Stimulated activated CD8-positive, alpha-beta memory T cell treated with anti-CD3 and anti-CD28 coated beads, Interleukin-4, amount 100 ng/mL, for 1 hour (primary cell): ENCODE data around the gene CDKAL1.
"Not testable (repeated sequence)": the region's sequence is repeated elsewhere in the genome, so short reads cannot be mapped to it uniquely, and the experiment has no call there.

Source experiments
- DNase-seq, 2 donors: peaks; one replicate each; pipeline ENCODE4 v3.0.0-alpha.2; 2020; ENCODE audit warnings: low read depth in 2 of 2, low spot score in 1 of 2

CDKAL1 gene

DNA sequence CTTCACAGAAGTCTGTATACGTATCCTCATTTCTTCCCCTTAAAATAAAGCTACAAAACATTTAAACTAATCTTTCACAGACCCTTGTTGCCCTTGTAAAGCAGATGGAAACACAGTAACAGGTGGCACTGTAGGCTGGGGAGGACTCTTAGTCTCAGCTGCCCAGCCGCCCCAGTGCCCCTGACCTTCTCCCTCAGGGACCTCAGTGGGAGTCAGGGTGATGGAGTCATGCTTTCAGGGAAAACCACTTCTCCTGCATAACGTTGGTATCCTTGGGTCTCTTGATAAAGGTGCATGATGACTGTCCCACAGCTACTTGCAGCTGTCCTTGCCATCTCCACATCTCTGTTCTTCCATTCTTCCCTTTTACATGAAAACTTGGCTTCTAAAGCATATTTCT, 198.6 kb downstream of the CDKAL1 start:
- DNase-seq: no peak

DNA sequence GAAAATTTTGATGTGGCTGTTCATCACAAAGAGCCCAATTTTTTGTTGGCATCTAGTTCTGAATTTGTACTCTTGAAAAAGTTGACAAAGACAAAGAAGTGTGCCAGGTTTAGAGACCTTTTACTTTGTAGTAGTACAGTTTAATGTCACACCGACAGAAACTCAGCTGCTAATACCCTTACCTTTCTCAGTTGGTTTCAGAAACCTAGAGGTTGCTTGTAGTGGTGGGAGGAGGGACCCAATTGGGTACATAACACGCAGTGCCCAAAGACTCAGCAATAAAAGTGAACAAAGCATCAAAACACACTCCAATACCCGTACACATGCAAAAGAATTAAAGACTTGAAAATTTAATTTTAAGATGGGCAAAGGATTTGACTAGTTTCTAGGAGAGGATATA, 203.7 kb downstream of the CDKAL1 start:
- no peak for DNase-seq

GRCh38 chr6:20740088-20740487, 205.8 kb downstream of the CDKAL1 start:
- DNase-seq: no peak

GRCh38 chr6:20740727-20741126, 206.5 kb downstream of the CDKAL1 start:
- no peak for DNase-seq

- DNase-seq: no peak
These were observed 207.2 kb downstream of the CDKAL1 start for GRCh38 chr6:20741490-20741889.

DNA sequence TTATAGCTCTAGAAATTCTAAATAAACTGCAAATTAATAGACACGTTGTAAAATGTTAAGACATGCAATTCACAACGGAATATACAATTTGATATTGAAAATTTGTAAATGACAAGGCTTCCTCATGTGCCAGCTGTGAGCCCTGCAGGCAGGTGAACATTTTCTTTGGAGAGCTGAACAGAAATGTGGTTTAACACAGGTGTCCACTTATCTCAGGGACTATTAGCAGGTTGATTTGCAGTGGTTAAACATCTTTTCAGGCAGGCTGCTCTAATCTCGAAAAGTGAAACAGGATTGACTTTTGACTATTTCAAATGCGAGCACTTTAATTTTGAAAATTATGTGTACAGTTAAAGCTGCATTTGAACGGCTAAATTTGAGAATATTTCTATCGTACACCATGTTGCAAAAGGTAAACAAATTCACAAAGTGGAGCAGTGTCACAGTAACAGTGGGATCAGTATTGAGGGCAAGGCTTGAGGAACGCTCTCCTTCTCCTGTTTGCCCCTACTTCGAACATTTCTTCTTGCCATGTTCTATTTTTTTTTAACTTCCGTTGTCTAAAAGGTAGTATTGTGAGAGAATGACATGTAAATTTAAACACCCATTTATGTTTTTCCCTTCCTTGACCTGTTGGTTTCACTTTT, 210.8 kb downstream of the CDKAL1 start:
- no peak for DNase-seq

GRCh38 chr6:20746024-20746423, 211.8 kb downstream of the CDKAL1 start:
- no peak for DNase-seq

DNA sequence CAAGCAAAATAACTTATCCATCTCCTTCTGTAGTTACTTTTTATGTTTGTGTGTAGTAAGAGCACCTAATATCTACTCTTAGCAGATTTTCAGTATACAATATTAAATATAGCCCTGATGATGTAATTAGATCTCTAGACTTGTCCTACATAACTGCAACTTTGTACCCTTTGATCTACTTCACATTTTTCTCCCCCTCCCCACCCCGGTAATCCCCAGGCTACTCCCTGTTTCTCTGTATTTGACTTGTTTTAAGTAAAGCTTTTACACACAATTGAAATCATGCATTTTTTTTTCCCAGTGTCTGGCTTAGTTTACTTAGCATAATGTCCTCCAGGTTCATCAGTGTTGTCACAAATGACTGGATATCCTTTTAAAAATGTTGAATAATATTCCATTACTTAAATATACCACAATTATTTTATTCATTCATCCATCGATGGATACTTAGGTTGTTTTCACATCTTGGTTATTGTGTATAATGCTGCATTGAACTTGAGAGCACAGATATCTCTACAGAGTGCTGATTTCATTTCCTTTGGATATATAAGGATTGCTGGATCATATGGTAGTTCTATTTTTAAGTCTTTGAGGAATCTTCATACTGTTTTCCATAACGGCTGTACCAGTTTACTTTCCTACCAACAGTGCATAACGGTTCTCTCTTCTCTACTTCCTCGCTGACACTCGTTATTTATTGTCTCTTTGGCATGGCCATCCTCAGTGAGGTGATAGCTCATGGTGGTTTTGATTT, 212.7 kb downstream of the CDKAL1 start:
- DNase-seq: no peak

DNA sequence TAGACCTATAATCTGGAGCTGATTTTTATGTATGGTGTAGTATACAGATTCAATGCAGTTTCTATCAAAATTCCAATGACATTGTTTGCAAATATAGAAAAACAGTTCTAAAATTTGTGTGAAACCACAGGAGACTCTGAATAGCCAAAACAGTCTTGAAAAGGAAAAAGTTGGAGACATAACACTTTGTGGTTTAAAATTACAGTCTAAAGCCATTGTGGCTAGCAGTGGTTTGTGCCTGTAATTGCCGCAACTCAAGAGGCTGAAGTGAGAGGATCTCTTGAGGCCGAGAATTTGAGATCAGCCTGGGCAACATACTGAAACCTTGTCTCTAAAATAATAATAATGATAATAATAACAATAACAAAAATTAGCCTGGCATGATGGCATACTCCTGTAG, 213.7 kb downstream of the CDKAL1 start:
- DNase-seq: no peak

GRCh38 chr6:20751293-20751935, 217.2 kb downstream of the CDKAL1 start:
- DNase-seq: no peak

DNA sequence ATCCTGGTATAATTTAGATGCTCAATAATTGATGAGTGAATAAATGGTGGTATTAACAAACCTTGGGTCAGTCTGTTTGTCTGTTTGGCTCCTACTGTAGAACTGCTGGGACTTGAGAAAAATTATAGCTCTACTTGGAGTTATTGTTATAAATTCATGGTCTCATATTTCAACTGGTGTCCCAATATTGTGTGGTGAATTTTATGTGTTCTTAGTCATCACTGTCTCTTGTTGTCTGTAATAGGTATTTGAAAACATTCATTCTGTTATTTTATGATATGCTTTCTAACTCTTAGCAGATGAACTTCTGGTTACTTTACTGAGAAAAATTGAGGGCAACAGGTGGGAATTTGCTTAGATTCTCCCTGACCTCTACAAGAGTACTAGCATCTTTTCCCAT, 221.4 kb downstream of the CDKAL1 start:
- no peak for DNase-seq

DNA sequence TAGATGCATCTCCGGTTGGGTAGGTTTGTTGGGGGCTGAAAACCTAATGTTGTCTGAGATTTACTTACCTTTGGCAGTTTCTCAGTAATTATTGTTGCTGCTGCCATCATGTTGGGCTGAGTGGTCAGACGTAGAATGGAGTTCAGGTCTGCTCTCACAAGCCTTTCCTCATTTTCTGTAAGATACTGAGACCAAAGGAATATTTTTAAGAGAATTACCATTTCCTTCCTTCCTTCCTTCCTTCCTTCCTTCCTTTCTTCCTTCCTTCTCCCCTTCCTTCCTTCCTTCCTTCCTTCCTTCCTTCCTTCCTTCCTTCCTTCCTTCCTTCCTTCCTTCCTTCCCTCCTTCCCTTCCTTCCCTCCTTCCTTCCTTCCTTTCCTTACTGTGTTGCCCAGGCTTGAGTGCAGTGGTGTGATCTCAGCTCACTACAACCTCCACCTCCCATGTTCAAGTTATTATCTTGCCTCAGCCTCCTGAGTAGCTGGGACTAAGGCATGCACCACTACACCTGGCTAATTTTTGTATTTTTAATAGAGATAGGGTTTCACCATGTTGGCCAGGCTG, 222.4 kb downstream of the CDKAL1 start:
- DNase-seq: not testable (repeated sequence)

DNA sequence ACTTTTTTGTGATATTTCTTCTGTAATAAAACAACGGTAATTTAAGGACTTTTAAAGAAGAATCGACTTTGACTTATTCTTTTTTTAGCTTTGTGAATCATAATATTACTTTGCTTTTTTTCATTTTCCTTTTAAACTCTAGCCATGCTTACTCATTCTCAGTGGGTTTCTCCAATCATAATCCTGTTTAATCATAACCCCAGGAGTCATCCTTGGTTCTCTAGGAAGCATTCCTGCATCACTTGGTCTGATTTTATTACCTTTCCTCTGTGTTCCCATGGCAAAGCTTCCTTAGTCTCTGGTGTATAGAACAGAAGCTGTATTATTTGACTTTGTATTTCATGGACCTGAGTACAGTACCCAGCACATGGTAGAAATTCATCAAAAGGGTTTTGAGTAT, 223.5 kb downstream of the CDKAL1 start:
- DNase-seq: no peak

GRCh38 chr6:20763296-20763695, 229.0 kb downstream of the CDKAL1 start:
- no peak for DNase-seq

DNA sequence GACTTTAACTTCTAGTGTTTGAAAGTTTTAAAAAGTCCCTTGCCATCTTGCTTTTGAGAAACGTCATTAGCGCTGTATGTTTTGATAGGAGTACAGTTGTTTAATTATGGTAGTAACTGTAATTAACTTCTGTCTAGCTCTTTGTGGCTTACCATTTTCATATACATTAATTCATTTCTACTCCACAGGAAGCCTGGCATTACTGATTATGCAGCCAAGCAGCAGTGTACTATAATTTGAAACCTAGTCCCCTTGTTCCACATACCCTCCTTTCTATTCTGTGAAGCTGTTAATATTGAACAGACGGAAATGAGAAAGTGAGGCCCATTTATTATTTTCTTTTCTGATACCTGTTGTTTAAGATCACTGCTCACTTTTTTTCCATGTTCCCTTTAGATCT, 235.4 kb downstream of the CDKAL1 start:
- DNase-seq: no peak

DNA sequence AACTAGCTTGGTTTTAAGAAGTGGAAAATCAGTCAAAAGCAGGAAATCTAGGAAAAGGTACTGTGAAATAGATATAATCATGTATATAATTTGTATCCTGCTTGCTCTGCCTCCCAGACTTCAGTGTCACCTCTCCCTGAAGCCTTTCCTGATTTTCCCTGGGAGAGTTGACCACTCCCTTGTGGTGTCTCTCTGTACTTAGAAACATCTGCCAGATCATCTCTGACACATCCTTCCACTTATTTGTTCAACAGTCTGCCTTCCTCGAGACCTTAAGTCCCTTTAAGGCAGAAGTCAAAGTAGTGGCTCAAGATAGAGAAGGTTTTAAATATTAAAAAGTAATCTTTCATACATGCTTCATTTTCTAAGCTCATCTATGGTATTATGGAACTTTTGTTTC, 236.5 kb downstream of the CDKAL1 start:
- no peak for DNase-seq

GRCh38 chr6:20771409-20771808, 237.2 kb downstream of the CDKAL1 start:
- DNase-seq: no peak

GRCh38 chr6:20773822-20774221, 239.6 kb downstream of the CDKAL1 start:
- no peak for DNase-seq

- no peak for DNase-seq
These were observed 241.7 kb downstream of the CDKAL1 start for GRCh38 chr6:20775981-20776380.

DNA sequence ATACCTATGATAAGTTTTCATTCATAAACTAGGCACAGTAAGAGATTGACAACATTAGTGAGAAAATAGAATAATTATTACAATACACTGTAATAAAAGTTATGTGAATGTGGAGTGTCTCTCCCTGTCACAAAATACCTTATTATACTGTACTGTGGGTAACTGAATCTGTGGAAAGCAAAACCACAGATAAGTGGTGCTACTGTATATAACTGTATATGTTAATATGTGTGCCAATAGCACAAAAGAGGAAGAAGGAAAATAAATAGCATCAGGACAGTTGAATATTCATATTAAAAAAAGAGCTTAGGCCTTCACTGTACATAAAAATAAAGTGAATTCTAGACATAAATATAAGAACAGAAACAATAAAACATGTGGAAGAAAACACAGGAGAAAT, 243.5 kb downstream of the CDKAL1 start:
- no peak for DNase-seq

GRCh38 chr6:20778459-20778858, 244.2 kb downstream of the CDKAL1 start:
- no peak for DNase-seq

DNA sequence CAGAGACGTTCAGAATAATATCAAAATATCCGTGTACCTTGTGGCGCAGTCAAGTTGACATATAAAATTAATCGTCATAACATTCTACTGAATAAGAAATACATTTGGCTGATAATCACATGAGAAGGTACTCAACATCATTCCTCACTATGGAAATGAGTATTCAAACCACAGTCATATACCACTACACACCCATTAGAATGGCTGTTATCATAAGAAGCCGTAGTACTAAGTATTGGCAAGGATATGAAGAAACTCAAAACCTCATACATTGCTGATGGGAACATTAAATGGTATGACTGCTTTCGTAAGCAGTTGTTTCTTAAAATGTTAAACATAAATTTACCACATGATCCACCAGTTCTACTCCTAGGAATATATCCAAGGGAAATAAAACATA, 244.7 kb downstream of the CDKAL1 start:
- no peak for DNase-seq
